ENCODE measurements around the gene DCLK1.

DNA sequence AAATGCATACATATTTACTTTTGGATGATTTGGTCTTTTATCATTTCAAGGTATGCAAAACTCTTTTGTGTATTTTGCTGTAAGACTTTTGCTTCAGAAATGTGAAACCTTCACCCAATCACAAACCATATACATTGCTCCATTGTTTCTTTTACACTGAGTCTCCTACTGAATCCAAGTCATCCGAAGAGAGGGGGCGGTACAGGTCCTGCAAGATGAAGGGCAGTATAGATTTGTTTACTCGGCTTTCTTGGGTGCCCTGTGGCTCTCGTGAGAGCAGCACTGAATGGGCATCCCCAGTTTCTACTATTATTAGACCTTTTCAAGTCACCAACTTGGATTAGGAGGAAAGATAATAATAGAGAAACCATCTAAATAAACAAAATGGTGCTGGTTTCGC, 280.6 kb downstream of the DCLK1 start:
- TF ChIP-seq, protein P1, sequence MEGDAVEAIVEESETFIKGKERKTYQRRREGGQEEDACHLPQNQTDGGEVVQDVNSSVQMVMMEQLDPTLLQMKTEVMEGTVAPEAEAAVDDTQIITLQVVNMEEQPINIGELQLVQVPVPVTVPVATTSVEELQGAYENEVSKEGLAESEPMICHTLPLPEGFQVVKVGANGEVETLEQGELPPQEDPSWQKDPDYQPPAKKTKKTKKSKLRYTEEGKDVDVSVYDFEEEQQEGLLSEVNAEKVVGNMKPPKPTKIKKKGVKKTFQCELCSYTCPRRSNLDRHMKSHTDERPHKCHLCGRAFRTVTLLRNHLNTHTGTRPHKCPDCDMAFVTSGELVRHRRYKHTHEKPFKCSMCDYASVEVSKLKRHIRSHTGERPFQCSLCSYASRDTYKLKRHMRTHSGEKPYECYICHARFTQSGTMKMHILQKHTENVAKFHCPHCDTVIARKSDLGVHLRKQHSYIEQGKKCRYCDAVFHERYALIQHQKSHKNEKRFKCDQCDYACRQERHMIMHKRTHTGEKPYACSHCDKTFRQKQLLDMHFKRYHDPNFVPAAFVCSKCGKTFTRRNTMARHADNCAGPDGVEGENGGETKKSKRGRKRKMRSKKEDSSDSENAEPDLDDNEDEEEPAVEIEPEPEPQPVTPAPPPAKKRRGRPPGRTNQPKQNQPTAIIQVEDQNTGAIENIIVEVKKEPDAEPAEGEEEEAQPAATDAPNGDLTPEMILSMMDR (conservative IDR thresholded peaks at IDR 0.05; ENCODE audit: low read length): no peak
- TF ChIP-seq EZH2phosphoT487 (IDR thresholded peaks at IDR 0.05; ENCODE audit: borderline replicate concordance): no peak

All from Loucy (cell line).